Prostate gland (tissue), 2 donors: Measurements from ENCODE around the gene CCL23. TPM values are rescaled to one million over a fixed set of nuclear protein-coding genes. Genes with fewer than 3 reads are reported as not detected.

Experiments
- DNase-seq: peaks from one replicate; pipeline ENCODE4 v3.0.0-alpha.2; 2019; ENCODE audit warnings: low spot score
- H3K27ac ChIP-seq, 2 donors: fragments of 200-600 bp; sonication (generic); 2 replicates each; pipeline ENCODE4 v1.5.1; 2017 to 2019
- H3K27me3 ChIP-seq: fragments of 200-600 bp; sonication (generic); replicated peaks from 2 replicates; pipeline ENCODE4 v1.5.1; 2019; ENCODE audit not compliant: insufficient read depth
- H3K36me3 ChIP-seq, 2 donors: fragments of 200-600 bp; sonication (generic); 1 replicate in 1 of 2; 2 replicates in 1 of 2; pipeline versions ENCODE4 v1.5.1 to v1.8.1; 2017 to 2019
- H3K4me1 ChIP-seq: fragments of 200-600 bp; sonication (generic); replicated peaks from 2 replicates; pipeline ENCODE4 v1.5.1; 2019
- H3K4me3 ChIP-seq, 2 donors: fragments of 200-600 bp; sonication (generic); 2 replicates each; pipeline ENCODE4 v1.5.1; 2017 to 2019
- H3K9me3 ChIP-seq: fragments of 200-600 bp; sonication (generic); 2 replicates; pipeline ENCODE4 v1.5.1; 2017
- POLR2A ChIP-seq: fragments of 450-650 bp; IDR thresholded peaks from one replicate; pipeline ENCODE4 v1.6.1; 2016; ENCODE audit warnings: antibody characterized with exemption, mild to moderate bottlenecking
- POLR2AphosphoS5 ChIP-seq: sonication (generic); formaldehyde crosslinking; IDR thresholded peaks from one replicate; pipeline ENCODE4 v1.6.1; 2017; ENCODE audit warnings: antibody characterized with exemption
- WGBS: methylation state at CpG from one replicate; pipeline ENCODE4 v1.1.5; 2018; 5-methylcytosine and 5-hydroxymethylcytosine counted together
- intact Hi-C: fragments of 100-400 bp; cut with DNase I; formaldehyde crosslinking; loops from one replicate; pipeline ENCODE4 v1.14.2; 2022
- total RNA-seq, 2 donors: library from RNA; depleted of rRNA; stranded (reverse); fragments of >200 nt; gene quantifications; one replicate each; pipeline ENCODE4 v1.1.0, GENCODE V29; 2016
- TF ChIP-seq, protein P1 (sequence below), 4 experiments: fragments of 200-600 bp in 2 of 4; fragments of 450-650 bp in 2 of 4; sonication (generic) in 2 of 4; IDR thresholded peaks; 1 replicate in 3 of 4; 2 replicates in 1 of 4; pipeline ENCODE4 v1.5.1; 2016 to 2019; ENCODE audit warnings: antibody characterized with exemption in 4 of 4, mild to moderate bottlenecking in 2 of 4, moderate library complexity in 2 of 4

The CCL23 gene
- total RNA-seq, 2 donors from 2014 or later: 7.4 to 8.7 TPM

DNA sequence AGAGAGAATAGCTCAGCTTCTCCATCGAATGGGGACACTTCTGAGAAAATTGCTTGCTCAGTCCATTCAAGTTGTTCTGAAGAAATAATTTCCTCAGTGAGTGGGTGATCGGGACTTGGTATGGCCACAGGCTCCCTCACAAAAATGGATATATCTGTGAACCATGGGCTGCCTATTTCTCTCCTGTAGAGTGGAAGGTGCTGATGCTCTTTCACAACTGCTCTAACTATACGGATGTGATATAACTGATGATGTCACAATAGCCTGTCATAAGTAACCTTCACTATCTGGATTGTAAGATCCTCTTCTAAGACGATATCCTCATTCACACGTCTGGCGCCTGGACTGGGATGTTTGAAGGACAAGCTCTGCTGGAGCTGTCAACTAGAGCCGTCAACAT, 41.6 kb upstream of the CCL23 start:
- intact Hi-C loops: no loop called here
- H3K27me3 ChIP-seq: no peaks in the 10 kb centered on the region
- no peak for DNase-seq
- no peaks in the 10 kb centered on the region for H3K9me3 ChIP-seq
- no peak overlapping the region for H3K4me3 ChIP-seq
- no peak overlapping the region for H3K27ac ChIP-seq
- TF ChIP-seq, protein P1, sequence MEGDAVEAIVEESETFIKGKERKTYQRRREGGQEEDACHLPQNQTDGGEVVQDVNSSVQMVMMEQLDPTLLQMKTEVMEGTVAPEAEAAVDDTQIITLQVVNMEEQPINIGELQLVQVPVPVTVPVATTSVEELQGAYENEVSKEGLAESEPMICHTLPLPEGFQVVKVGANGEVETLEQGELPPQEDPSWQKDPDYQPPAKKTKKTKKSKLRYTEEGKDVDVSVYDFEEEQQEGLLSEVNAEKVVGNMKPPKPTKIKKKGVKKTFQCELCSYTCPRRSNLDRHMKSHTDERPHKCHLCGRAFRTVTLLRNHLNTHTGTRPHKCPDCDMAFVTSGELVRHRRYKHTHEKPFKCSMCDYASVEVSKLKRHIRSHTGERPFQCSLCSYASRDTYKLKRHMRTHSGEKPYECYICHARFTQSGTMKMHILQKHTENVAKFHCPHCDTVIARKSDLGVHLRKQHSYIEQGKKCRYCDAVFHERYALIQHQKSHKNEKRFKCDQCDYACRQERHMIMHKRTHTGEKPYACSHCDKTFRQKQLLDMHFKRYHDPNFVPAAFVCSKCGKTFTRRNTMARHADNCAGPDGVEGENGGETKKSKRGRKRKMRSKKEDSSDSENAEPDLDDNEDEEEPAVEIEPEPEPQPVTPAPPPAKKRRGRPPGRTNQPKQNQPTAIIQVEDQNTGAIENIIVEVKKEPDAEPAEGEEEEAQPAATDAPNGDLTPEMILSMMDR (IDR thresholded peaks at IDR 0.05): no peak
- no peak for TF ChIP-seq POLR2AphosphoS5
- no peak for TF ChIP-seq POLR2A
- H3K4me1 ChIP-seq: no peaks in the 10 kb centered on the region
- WGBS: 93% methylated on average over 7 of the region's 7 CpGs
- no peaks in the 10 kb centered on the region for H3K36me3 ChIP-seq

DNA sequence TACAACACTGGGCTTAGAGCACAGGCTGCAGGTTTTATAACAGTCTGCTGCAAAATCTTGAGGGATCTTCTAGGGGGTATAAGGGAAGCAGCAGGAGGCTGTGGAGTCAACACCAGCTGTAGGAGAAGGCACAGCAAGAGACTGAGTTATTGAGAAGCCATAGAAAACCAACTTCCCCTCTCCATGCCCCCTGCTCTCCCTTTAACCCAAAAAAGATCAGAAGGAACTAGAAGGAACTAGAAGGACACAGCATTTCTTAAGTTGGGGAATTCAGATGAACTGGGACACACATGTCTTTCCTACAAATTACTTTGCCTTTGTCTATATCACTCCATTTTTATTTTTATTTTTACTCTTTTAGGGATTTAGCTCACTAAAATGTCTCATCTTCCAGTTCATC, 40.1 kb upstream of the CCL23 start:
- Histone ChIP-seq H3K4me3 (no peak overlapping the region), H3K27ac (no peak overlapping the region), H3K4me1 (no peaks in the 10 kb centered on the region), H3K27me3 (no peaks in the 10 kb centered on the region), H3K36me3 (no peaks in the 10 kb centered on the region), H3K9me3 (no peaks in the 10 kb centered on the region)
- no peak for DNase-seq
- no peak for TF ChIP-seq POLR2AphosphoS5
- TF ChIP-seq, protein P1 (IDR thresholded peaks at IDR 0.05): no peak
- no peak for TF ChIP-seq POLR2A
- intact Hi-C loops: no loop called here

DNA sequence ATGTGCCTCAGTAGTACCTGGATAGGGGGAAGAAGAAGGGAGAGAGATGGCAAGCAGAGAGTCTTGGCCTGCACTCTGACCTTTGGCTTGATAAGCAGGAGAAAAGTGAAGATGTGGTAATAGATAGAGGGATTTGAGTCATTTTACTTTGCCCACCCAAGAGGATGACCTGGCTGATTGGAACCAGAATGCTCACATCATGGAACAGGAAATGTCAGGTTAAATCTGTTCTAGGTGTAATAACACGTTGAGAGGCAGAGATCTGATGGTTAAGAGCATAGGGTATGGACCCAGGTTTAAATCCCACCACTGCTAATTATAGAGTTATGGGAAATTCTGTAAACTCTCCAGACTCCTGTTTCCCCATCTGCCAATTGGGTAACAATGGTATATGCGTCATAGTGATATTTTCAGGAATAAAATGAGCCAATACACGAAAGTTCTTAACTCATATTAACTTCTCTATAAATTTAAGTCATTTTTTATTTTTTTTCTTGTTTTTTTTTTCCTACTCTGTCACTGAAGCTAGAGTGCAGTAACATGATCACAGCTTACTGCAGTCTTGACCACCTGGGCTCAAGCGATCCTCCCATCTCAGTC, 38.2 kb upstream of the CCL23 start:
- 84% methylated on average over 4 of the region's 4 CpGs for WGBS
- H3K9me3 ChIP-seq: no peaks in the 10 kb centered on the region
- H3K36me3 ChIP-seq: no peaks in the 10 kb centered on the region
- H3K27me3 ChIP-seq: no peaks in the 10 kb centered on the region
- H3K4me3 ChIP-seq: no peak overlapping the region
- intact Hi-C loops: no loop called here
- no peak for TF ChIP-seq POLR2A
- TF ChIP-seq POLR2AphosphoS5: no peak
- TF ChIP-seq, protein P1 (IDR thresholded peaks at IDR 0.05): no peak
- no peak for DNase-seq
- no peak overlapping the region for H3K27ac ChIP-seq
- no peaks in the 10 kb centered on the region for H3K4me1 ChIP-seq

DNA sequence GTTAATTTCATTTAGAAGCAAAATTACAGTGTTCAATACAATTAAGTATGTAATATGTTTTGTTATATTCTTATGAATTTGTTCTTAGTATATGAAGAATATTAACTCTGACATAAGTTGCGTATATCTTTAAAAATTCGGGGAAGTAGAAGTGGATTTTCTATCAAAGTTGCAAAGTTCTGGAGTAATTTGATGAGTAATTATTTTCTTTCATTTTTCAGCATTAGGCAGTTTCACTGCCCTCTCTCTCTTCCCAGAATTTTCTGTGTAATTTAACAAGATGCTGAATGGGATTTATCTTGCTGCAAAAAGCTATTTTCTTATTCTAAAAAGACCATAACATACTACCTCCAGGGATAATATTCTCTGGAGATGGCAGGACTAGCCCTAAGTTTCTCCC, 37.4 kb upstream of the CCL23 start:
- Histone ChIP-seq H3K27ac (no peak overlapping the region), H3K36me3 (no peaks in the 10 kb centered on the region), H3K9me3 (no peaks in the 10 kb centered on the region), H3K4me3 (no peak overlapping the region), H3K27me3 (no peaks in the 10 kb centered on the region), H3K4me1 (no peaks in the 10 kb centered on the region)
- intact Hi-C loops: no loop called here
- DNase-seq: no peak
- 84% methylated on average over 2 of the region's 2 CpGs for WGBS
- TF ChIP-seq, protein P1 (IDR thresholded peaks at IDR 0.05): no peak
- no peak for TF ChIP-seq POLR2AphosphoS5
- TF ChIP-seq POLR2A: no peak

DNA sequence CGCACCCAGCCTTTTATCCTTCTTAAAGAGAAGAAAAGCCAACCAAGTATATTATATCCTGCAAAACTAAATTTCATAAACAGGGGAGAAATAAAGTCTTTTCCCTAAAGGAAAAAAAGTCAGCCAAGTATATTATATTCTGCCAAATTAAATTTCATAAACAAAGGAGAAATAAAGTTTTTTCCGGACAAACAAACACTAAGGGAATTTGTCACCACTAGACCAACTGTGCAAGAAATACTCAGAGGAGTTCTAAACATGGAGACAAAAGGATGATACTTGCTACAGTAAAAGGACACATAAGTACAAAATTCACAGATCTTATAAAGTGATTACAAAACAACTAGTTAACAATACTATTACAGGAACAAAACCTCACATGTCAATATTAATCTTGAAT, 31.9 kb upstream of the CCL23 start:
- WGBS: 97% methylated on average over 2 of the region's 2 CpGs
- no peaks in the 10 kb centered on the region for H3K27me3 ChIP-seq

More for the DNA sequence above, 31.9 kb upstream of the CCL23 start:
- no peaks in the 10 kb centered on the region for H3K36me3 ChIP-seq
- H3K4me3 ChIP-seq: no peak overlapping the region
- DNase-seq: no peak
- H3K4me1 ChIP-seq: no peaks in the 10 kb centered on the region
- intact Hi-C loops: no loop called here
- no peaks in the 10 kb centered on the region for H3K9me3 ChIP-seq
- TF ChIP-seq POLR2AphosphoS5 (no peak), POLR2A (no peak)
- TF ChIP-seq, protein P1 (IDR thresholded peaks at IDR 0.05): no peak
- H3K27ac ChIP-seq: no peak overlapping the region
